WTC11 (cell line): ENCODE results near the gene MRM3.

Experiments
- CTCF ChIP-seq: fragments of 200-600 bp; IDR thresholded peaks from 2 replicates; pipeline ENCODE4 v1.8.0; 2022; ENCODE audit warnings: antibody characterized with exemption
- ZNF232 ChIP-seq: sonication (generic); formaldehyde crosslinking; IDR thresholded peaks from 2 replicates; pipeline ENCODE4 v1.8.0; 2022; ENCODE audit warnings: mild to moderate bottlenecking, missing genetic modification reagents

GRCh38 chr17:781805-782731, at the start of gene MRM3, which contains the start of gene GLOD4:
- peak; percentile 95 for TF ChIP-seq ZNF232
- TF ChIP-seq CTCF, result no peak
